GM21447 (cell line): ENCODE results near the gene MOB3A.

Source experiments
- ATAC-seq: cut with Tn5 transposase; IDR thresholded peaks from one replicate; pipeline ENCODE4 v1.9.1; 2021; ENCODE audit not compliant: unreplicated experiment

MOB3A gene

DNA sequence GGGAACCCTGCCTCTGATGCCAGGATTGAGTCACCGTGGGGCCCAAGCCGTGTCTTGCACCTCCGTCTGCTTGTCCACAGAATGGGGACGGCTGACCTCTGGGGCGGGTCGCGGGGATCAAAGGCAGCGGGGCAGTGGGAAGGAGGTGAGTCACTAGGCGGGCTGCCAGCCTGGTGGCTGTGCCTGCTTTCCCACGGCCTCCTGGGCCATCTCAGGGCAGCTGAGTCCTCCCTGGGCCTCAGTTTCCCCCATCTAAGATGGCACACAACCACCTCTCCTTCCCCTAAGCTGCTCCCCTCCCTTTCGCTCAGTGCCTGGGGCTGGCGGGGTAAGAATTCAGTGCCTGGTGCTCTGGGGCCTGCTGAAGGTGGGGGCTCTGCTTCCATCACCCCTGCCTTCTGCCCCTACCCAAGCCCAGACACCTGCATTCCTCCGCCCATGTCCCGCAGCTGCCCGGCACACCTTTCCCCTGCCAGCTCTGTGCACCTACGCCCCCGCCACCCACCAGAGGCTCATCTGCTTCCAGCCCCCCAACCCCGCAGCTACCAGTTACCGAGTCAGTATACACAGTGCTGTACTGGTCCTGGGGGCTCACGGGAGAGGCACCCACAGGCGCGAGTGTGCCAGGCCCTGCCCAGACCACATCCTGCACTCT, 48.5 kb downstream of the MOB3A start:
- ATAC-seq = no peak

DNA sequence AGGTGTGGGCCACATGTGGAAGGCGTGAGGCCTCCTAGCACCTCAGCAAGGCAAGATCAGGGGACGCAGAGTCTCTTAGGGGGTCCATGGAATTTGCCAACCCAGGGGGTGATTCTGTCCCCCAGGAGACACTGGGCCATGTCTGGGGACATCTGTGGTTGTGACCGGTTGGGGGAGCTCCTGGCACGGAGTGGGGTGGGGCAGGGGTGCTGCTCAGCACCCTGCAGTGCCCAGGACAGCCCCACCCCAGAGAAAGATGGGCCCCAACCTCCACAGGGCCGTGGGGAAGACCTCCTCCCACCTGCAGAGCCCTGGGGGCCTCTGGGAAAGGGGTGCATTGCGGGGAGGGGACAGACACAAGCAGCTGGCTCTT, 49.1 kb downstream of the MOB3A start:
- ATAC-seq = no peak

DNA sequence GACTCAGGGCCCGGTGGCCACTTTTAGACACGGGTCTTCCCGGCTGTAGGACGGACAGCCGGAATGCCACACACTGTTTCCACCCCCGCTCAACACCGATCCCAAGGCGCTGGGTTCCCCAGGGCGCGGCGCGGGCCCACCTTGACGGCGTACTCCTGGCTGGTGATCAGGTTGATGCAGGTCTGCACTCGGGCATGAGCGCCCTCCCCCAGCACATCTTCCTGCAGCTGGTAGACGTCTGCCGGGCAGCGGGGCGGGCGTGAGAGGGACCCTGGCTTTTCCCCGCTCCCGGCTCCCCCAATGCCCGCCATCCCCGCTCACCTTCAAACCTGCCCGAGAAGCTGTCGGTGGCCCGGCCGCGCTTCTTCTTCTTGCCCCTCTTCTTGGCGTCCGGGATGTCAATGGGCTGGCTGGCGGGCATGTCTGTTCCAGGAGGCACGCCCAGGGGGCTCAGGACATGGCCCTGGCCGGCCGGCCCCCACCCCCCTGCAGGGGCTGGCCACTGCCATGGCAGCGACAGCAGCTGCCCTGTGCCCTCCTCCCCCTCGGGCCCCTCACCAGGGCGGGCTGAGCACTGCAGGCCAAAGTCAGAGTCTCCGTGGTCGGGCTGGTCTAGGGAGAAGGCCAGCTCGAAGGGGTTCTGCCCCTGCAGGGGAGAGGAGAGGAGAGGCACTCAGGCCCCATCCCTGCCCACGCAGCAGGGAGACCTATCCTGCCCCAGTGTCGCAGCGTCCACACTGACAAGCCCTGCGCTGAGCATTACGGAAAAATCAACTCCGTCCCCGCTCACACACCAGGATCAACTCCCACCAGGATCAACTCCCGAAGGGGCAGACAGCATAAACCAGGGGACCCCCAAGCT, 49.8 kb downstream of the MOB3A start:
- ATAC-seq = no peak

DNA sequence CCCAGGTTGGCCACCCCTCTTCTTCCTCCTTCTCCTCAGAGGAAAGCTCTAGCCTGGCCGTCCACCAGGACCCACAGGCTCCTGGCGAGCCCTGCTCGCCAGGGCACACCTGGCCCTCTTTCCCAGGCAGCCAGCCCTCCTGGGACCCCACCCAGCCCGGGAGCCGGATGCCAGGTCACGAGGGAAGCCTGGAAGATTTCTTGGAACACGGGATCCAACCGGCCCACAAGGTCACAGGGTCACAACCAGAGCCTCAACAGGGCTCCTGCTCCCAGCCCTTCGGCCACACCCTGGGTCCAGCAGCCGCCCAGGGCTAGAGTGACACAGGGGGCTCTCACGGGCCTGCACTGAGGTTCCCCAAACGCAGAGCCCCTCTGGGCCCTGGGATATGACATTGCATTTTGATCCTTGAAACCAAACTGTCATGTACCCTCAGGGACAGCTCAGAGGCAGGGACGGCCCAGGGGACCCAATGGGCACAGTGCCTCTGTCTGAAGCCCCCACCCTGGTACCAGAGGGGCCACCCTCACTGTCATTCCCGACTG, 50.6 kb downstream of the MOB3A start:
- ATAC-seq = no peak

DNA sequence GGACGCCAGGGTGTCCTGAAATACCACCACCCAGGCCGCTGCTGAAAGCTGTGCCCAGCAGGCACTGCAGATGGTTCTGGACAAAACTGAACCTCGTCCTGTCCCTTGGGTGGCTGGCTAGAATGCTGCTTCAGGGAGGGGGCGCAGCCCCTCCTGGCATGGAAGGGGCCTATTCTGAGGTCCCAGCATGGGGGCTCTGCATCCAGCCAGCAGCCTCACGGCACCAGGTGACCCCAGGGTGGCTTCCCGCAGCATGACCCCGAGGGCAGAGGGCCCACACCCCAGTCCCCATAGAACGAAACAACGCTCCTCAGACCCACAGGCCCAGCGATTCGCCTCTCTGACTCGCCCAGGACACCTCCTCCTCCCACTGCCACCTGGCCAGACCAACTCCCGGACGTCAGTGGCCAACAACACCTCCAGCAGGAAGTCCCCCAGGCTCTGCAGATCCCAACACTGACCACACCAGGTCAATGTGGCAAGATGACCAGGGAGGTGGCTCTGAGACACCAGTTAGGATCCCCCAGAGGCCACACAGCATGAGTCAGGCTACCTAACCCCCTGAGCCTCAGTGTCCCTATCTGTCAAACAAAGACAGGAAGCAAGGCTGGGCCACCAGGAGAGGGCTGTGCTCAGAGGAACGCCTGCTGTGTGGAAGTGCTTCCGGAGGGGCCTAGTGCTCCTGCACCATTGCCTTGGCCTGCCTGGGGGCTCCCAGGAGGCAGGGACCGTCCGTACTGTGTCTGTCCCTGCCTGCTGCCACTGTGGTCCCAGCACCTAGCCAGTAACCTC, 51.2 kb downstream of the MOB3A start:
- no peak for ATAC-seq

DNA sequence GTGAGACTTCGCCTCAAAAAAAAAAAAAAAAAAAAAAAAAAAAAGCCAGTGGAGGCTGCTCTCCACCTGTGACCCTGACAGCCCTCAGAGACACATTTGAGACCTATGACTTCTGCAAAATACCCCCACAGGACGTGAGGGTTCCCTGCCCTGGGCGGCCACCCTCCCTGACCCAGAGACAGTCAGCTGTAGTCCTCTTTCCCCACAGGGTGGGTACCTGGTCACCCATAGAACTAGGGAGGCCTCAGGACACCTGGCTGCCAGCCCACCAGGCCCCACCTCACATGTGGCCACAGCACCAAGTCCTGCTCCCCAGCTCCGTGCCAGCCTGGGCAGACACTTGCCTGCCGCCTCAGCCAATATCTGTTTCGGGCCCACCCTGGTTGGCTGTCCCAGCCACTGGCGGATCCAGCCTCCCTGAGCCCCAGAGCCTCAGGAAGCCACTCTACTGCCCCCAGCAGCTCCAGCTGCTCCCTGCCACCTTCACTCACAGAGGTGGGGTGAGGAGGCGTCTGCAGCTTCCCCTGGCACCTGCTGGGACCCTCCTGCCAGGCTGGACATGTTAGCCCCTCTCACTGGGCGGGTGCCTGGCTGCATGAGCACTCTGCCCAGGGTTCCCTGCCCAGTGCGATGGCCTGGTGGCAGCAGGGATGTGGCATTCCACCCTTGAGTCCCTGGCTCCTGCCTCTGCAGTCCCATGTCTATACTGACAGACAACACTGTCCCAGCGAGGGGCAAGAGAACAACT, 52.0 kb downstream of the MOB3A start:
- no peak for ATAC-seq

DNA sequence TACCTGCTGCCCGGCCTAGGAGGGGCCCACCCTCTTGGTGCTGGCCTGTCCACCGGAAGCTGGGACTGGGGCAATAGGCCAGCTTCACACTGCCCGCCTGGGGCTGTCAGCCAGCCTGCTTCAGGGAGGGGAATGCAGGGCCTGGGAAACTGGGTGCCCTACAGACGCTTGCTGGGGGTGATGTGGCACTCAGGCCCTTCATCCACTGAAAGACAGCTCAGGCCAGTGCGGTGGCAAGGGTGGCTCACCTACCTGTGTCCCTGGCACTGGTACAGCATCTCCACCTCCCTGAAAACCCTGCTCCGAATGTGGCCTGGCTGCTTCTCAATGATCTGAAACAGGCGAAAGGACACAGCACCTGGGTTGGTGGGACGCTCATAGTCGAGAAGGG, 52.9 kb downstream of the MOB3A start:
- no peak for ATAC-seq

DNA sequence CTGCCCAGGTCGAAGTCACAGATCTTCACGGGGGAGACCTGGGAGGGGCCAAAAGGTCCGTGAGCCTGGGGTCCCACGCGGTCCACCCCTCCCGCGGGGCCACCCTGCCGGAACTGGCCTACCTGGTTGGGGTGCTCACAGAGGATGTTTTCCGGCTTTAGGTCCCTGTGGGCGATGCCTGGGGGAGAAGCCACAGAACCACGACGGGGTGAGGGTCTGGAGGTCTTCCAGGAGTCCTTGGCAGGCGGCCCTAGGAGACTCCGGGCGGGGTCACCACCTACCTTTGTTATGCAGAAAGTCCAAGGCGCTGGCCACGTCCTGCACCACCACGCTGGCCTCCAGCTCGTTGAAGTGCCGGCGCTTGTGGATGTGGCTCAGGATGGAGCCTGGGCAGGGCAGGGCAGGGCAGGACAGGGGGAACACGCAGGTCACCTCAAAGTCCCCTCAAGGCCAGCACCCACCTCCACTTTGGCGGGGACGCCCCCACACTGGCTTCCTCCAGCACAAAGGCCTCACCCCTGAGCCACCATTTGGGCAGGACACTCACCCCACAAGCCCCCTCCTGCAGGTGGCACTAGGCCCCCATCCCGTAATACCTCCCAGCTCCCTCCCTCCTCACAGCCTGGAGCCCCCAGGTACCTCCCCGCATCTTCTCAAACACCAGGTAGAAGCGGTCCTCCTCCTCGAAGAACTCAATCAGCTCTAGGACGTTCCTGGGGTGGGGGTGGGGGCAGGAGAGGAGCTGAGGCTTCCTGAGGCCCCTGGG, 53.5 kb downstream of the MOB3A start:
- ATAC-seq = peak; percentile 2

DNA sequence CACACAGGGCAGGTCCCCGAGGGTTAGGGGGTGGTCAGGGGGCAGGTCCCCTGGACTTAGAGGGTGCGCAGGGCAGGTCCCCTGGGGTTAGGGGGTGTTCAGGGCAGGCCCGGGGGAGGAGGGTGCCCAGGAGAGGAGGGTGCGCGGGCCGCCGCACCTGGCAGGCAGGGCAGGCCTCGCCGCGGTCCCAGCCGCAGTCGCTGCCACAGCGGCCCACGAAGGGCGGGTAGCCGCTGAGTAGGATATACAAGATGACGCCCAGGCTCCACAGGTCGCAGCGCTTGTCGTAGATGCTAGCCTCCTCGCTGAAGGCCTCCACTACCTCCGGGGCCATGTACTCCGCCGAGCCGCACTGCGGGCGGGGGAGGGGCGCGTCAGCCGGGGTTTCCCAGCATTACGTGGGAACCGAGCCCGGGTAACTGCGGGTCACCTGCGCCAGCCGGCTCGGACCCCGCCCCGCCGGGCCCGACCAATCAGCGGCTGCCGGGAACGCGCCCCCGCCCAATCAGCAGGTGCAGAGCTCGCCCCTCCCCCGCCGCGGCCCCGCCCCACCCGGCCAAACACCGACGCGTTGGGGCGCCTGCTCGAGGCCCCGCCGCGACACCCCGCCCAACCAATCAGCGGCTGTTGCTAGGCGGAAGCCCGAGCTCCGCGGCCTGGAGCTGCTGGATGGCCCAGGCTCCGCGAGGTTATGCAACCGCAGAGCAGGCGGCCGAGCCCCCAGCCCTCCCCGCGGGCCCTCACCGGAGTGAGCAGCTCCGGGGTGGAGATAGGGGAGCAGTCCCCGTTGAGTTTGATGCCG, 54.2 kb downstream of the MOB3A start:
- ATAC-seq = peak; percentile 53

DNA sequence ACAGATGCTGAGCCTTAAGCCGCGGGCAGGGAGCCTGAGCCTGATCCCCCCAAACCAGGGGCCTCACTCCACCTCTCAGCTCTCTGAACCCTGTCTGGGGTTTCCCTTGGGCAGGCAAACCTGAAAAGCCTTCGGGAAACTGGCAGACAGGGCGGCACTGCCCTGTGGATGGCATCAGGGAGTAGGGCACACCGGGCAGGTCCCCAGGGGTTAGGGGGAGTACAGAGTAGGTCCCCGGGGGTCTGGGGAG, 54.8 kb downstream of the MOB3A start:
- ATAC-seq = no peak

DNA sequence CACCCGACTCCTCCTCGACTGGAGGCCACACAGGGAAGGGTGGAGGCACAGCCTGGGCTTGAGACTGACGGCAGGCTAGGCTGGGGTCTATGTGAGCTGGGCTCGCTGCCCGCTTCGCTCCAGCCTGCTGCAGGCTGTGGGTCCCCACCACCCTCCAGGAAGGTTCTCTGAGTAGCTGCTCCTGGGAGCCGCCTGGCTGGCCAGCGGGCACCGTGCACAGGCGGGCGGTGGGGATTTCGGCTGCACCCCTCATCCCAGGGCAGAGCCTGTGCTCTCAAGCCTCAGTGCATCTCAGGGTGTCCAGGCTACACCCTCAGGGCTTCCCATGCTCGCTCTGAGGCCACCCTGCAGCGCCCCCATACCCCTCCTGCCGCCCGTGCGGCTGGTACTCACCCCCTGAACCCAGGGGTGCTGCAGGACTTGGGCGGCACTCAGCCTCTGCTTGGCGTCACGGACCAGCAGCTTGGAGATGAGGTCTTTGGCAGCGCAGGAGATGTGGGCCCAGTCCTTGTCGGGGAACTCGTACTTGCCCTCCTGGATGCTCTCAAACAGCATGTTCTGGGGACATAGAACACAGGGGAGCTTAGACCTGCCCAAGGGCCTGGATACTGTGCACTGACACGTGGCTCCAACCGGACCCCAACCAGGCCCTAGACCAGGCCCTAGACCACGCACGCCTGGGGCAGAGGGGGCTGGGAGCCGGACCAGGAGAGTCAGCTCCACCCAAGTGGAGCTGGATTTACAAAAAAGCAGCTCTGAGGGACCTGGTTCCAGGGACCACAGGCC, 55.3 kb downstream of the MOB3A start:
- no peak for ATAC-seq

DNA sequence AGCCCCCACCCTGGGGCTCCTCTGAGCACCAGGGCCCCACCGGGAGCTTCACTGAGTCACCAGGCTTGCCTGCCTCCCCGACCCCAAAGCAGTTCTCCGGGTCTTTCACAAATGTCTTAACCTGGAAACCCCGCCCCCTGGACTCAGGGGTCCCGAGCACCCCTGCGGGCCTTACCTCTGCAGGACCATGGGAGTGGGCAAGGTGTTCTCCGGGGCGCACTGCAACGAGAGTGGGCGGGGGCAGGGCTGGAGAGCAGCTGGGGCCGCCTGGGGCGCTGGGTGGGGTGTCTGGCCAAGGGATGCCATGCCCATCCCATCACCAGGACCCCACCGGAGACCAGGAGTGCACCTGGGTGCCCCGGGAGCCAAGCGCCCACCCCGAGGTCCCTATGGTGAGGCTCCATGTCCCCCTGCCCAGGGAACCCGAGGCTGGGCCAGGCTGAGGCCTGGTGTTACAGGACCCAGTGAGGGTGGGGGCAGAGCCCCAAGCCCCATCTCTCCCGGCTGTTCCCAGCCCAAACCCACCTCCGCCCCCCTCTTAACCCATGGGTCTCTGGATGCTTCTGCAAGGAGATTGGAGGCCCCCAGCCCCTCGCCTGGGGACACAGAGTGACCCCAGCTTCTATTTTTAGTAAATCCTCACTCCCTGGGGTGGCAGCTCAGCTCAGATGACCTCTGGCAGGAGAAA, 56.0 kb downstream of the MOB3A start:
- no peak for ATAC-seq

DNA sequence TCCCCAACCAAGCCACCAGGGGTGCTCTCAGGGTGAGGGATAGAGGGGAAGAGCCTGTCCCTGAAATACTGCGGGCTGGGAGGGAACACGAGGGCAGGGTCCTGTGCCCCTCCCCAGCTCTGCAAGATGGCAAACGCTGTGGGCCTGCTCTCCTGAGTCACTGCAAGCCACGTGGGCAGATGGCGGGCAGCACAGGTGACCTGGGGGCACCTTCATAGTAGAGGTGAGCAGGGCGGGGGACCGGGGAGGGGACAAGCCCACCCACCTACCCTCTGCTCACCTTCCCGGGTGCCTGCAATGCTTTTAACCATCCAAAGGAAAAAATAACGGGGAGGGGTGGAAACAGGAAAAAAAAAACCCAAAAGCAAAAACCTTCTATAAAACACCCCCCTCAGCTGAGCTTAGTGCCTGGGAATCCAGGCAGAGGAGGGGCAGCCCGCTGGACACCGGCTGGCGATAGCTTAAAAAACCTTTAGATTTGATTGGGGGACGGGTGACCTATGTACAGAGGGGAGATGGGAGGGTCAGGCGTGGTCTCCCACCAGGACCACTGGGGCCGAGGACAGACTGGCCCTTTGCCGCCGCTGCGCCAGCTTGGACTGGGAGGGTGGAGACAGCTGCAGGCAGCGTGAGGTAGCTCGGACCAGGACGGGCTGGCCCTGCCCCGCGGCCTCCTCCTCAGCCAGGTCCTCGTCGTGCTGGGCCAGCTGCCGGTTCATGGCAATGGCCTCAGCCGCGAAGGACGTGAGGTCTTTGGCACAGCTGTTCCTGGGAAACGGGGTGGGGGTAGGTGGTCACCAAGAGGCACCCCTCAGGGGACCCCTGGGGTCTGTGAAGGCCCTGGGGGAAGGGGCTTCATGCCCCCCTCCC, 56.8 kb downstream of the MOB3A start:
- ATAC-seq = no peak

DNA sequence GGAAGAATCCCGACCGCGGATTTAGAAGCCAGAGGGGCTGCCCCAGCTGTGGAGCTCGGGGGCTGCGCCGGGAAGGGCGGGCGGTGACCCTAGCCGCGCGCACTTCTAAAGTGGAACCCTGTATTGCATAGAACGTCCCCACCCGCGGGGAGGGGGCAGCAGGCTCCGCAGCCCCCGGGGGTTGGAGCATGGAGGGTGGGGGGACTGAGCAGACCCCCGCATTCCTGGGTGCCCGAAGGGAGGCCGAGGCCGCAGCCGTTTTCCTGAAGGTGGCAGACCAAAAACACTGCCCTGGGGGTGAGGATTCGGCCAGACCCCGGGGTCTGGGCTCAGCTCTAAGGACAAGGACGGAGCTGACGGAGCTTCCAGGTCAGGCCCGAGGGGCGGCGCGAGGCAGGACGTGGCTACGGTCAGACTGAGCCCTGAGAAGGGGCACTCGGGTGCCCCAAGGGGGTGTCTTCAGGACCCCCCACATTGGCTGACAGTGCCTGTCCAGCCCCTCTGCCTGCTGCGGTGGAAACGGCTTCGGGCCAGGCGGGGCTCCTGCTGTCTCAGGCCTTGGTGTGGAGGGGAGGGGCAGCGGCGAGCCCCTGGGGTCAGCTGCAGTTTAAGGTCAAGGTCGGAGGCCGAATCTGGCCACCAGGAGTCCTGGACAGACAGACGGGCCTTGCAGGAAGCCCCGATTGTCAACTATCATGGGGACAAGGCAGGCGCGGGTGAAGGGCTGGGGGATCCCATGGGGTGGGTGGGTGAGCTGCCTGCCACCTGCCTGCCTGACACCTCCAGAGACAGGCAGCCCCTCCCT, 57.6 kb downstream of the MOB3A start:
- ATAC-seq = no peak

DNA sequence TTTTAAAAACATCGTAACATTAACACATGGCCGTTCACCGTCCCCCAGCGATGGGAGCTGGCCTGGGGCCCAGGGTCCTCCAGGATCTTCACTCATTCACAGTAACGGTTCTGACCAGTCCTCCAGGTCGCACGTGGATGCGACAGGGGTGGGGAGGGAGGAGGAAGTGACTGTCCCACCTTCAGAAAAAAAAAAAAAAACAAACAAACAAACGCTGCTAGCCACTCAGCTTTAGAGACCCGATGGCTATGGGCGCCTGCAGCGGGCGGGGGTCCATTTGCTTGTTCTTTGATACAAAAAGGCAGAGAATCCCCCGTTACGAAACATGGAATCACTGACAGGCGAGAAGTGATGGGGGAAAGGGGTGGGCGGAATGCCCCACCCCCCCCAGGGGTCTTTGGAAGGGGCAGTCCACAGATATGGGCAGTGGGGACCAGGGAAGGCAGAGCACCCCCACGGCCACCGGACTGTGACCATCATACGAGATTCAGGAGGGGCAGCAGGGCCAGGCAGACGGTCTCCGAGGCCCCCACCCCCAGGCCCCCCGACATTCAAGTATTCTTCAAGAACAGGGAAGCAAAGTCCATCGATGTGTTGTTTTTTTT, 58.4 kb downstream of the MOB3A start:
- no peak for ATAC-seq

DNA sequence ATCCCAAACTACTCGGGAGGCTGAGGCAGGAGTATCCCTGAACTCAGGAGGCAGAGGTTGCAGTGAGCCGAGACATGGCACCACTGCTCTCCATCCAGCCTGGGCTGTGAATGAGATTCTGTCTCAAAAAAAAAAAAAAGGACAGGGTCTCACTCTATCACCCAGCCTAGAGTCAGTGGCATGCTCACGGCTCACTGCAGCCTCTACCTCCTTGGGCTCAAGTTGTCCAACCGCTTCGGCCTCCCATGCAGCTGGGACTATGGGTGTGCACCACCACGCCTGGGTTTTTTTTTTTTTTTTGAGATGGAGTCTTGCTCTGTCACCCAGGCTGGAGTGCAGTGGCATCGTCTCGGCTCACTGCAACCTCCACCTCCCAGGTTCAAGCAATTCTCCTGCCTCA, 59.7 kb downstream of the MOB3A start:
- ATAC-seq = no peak
